Activated CD8-positive, alpha-beta memory T cell treated with anti-CD3 and anti-CD28 coated beads, Interleukin-2, amount 50 U/mL, for 24 hours (primary cell): Measurements from ENCODE around the gene TMCO1.
"Not testable (repeated sequence)": the region's sequence is repeated elsewhere in the genome, so short reads cannot be mapped to it uniquely, and the experiment has no call there.

ENCODE experiments used
- DNase-seq: peaks from one replicate; pipeline ENCODE4 v3.0.0-alpha.2; 2020; ENCODE audit errors: extremely low read depth

TMCO1 gene

GRCh38 chr1:165686971-165687433, 81.7 kb downstream of the TMCO1 start:
- DNase-seq, result no peak

GRCh38 chr1:165686121-165686970, 82.3 kb downstream of the TMCO1 start:
- no peak for DNase-seq

- no peak for DNase-seq
Measured at GRCh38 chr1:165683848-165684485, 84.7 kb downstream of the TMCO1 start.

- DNase-seq, result not testable (repeated sequence)
Measured at GRCh38 chr1:165680773-165681172, 87.9 kb downstream of the TMCO1 start.

GRCh38 chr1:165680303-165680702, 88.4 kb downstream of the TMCO1 start:
- DNase-seq, result no peak

GRCh38 chr1:165679282-165680036, 89.2 kb downstream of the TMCO1 start:
- DNase-seq, result no peak

GRCh38 chr1:165678509-165678908, 90.2 kb downstream of the TMCO1 start:
- no peak for DNase-seq
